K562 (cell line): ENCODE data around the gene SLC2A8.

Experiments used
- CREB1 ChIP-seq, 2 experiments: sonication (generic) in 1 of 2; formaldehyde crosslinking in 1 of 2; IDR thresholded peaks; 2 replicates each; pipeline versions ENCODE4 v1.6.1 to v1.8.0; 2012 to 2022; ENCODE audit warnings: inconsistent platforms in 1 of 2, mild to moderate bottlenecking in 1 of 2, missing genetic modification reagents in 1 of 2, moderate library complexity in 1 of 2
- CTCF ChIP-seq, 3 experiments: IDR thresholded peaks in 2 of 3; conservative IDR thresholded peaks in 1 of 3; 2 replicates each; pipeline ENCODE4 v1.5.1; 2011 to 2012; ENCODE audit warnings: low read length in 3 of 3, mild to moderate bottlenecking in 3 of 3, control low read depth in 2 of 3, improper control_type of control experiment in 1 of 3, inconsistent platforms in 1 of 3, low read depth in 1 of 3, mixed read lengths in 1 of 3, moderate library complexity in 1 of 3; ENCODE audit not compliant: insufficient read depth in 2 of 3
- E2F4 ChIP-seq: sonication (generic); formaldehyde crosslinking; IDR thresholded peaks from 2 replicates; pipeline ENCODE4 v1.8.0; 2022; ENCODE audit warnings: mild to moderate bottlenecking, low read depth, missing genetic modification reagents
- EP300 ChIP-seq: IDR thresholded peaks from 2 replicates; pipeline ENCODE4 v1.6.1; 2012; ENCODE audit warnings: low read length, improper control_type of control experiment
- EZH2 ChIP-seq: IDR thresholded peaks from 2 replicates; pipeline ENCODE4 v1.6.1; 2012; ENCODE audit warnings: low read depth, mild to moderate bottlenecking, inconsistent platforms, low read length, borderline replicate concordance
- HDAC2 ChIP-seq: fragments of 450-650 bp; IDR thresholded peaks from 2 replicates; pipeline ENCODE4 v1.6.1; 2016; ENCODE audit warnings: mild to moderate bottlenecking
- LEF1 ChIP-seq: fragments of 450-650 bp; IDR thresholded peaks from 2 replicates; pipeline ENCODE4 v1.6.1; 2016; ENCODE audit warnings: mild to moderate bottlenecking
- POLR2A ChIP-seq: fragments of 450-650 bp; conservative IDR thresholded peaks from 2 replicates; pipeline ENCODE4 v1.6.1; 2016
- REST ChIP-seq, 2 experiments: fragments of 450-650 bp; formaldehyde crosslinking in 1 of 2; IDR thresholded peaks; 2 replicates each; pipeline versions ENCODE4 v1.4.0 to v1.6.1; 2014 to 2020; ENCODE audit warnings: mild to moderate bottlenecking in 2 of 2, borderline replicate concordance in 1 of 2, low read depth in 1 of 2
- SAP30 ChIP-seq: fragments of 200-600 bp; sonication (generic); IDR thresholded peaks from 2 replicates; pipeline ENCODE4 v1.6.1; 2012; ENCODE audit warnings: borderline replicate concordance, low read depth, mild to moderate bottlenecking, moderate library complexity, low read length, control low read depth, inconsistent platforms; ENCODE audit not compliant: insufficient read depth, poor library complexity, severe bottlenecking
- SIRT6 ChIP-seq: IDR thresholded peaks from one replicate; pipeline ENCODE4 v1.6.1; 2012; ENCODE audit warnings: low read depth, mild to moderate bottlenecking, control low read depth, inconsistent platforms, low read length, moderate library complexity
- SMARCA4 ChIP-seq: fragments of 450-650 bp; IDR thresholded peaks from 2 replicates; pipeline ENCODE4 v1.6.1; 2016
- ZNF24 ChIP-seq: fragments of 450-650 bp; IDR thresholded peaks from 2 replicates; pipeline ENCODE4 v1.6.1; 2016

GRCh38 chr9:127396808-127397645 is at the start of gene SLC2A8:
- no peak for TF ChIP-seq SAP30
- TF ChIP-seq CREB1 (IDR thresholded peaks at IDR 0.05): no peak
- peak; percentile 50 for TF ChIP-seq CREB1 (CRISPR knock-in tag; IDR thresholded peaks at IDR 0.05)
- TF ChIP-seq ZNF24: no peak
- TF ChIP-seq EP300: no peak
- TF ChIP-seq E2F4: no peak
- TF ChIP-seq POLR2A: peak; percentile 68; the same call in 1 of the 2 replicates
- TF ChIP-seq SMARCA4: no peak
- TF ChIP-seq SIRT6: no peak
- peak in 1 of 3 experiments; percentile 37; a peak in 1 of 6 replicates for TF ChIP-seq CTCF (IDR thresholded peaks at IDR 0.05 in 2 of 3, conservative IDR thresholded peaks at IDR 0.05 in 1 of 3; ENCODE audit: insufficient read depth in 2 of 3, low read depth in 1 of 3, low read length in 3 of 3)
- no peak for TF ChIP-seq LEF1
- TF ChIP-seq HDAC2: no peak
- no peak for TF ChIP-seq REST (IDR thresholded peaks at IDR 0.05; ENCODE audit: borderline replicate concordance)
- no peak for TF ChIP-seq REST (CRISPR knock-in tag; IDR thresholded peaks at IDR 0.05; ENCODE audit: low read depth)
- no peak for TF ChIP-seq EZH2
